Stimulated activated CD8-positive, alpha-beta memory T cell treated with anti-CD3 and anti-CD28 coated beads, Interleukin-4, amount 100 ng/mL, for 24 hours (primary cell): ENCODE results near the gene TUBB6.

Source experiments
- DNase-seq: peaks from one replicate; pipeline ENCODE4 v3.0.0-alpha.2; 2020; ENCODE audit warnings: low read depth

TUBB6 gene

GRCh38 chr18:12338382-12338781 is 30.3 kb downstream of the TUBB6 start:
- DNase-seq: no peak

GRCh38 chr18:12340945-12341660 is 33.1 kb downstream of the TUBB6 start:
- DNase-seq: no peak

- no peak for DNase-seq
These were observed 34.6 kb downstream of the TUBB6 start for GRCh38 chr18:12342661-12343060.

- no peak for DNase-seq
These were observed 37.6 kb downstream of the TUBB6 start for GRCh38 chr18:12345491-12346239.

GRCh38 chr18:12346240-12346565 is 38.2 kb downstream of the TUBB6 start:
- DNase-seq: no peak

GRCh38 chr18:12347895-12348294 is 39.9 kb downstream of the TUBB6 start:
- no peak for DNase-seq

- DNase-seq: no peak
These were observed 44.1 kb downstream of the TUBB6 start for GRCh38 chr18:12352188-12352587.

GRCh38 chr18:12359515-12359927 is 51.5 kb downstream of the TUBB6 start:
- DNase-seq: no peak

- DNase-seq: no peak
These were observed 53.8 kb downstream of the TUBB6 start for GRCh38 chr18:12361770-12362378.

- DNase-seq: no peak
These were observed 54.6 kb downstream of the TUBB6 start for GRCh38 chr18:12362473-12363174.

- no peak for DNase-seq
These were observed 58.3 kb downstream of the TUBB6 start for GRCh38 chr18:12366379-12366778.

GRCh38 chr18:12366784-12367183 is 58.7 kb downstream of the TUBB6 start:
- no peak for DNase-seq

GRCh38 chr18:12369211-12369610 is 61.2 kb downstream of the TUBB6 start:
- no peak for DNase-seq

- no peak for DNase-seq
These were observed 63.5 kb downstream of the TUBB6 start for GRCh38 chr18:12371590-12371989.

- no peak for DNase-seq
These were observed 64.4 kb downstream of the TUBB6 start for GRCh38 chr18:12372406-12372805.

- no peak for DNase-seq
These were observed 65.2 kb downstream of the TUBB6 start for GRCh38 chr18:12373116-12373770.

GRCh38 chr18:12373771-12374116 is 65.7 kb downstream of the TUBB6 start:
- no peak for DNase-seq

GRCh38 chr18:12374401-12374800 is 66.4 kb downstream of the TUBB6 start:
- DNase-seq: no peak
